Fibroblast of villous mesenchyme (primary cell): Measurements from ENCODE around the gene C1QTNF12. TPM values are rescaled to one million over a fixed set of nuclear protein-coding genes. Genes with fewer than 3 reads are reported as not detected.

Source experiments
- DNase-seq: peaks from one replicate; pipeline ENCODE4 v3.0.0-alpha.2; 2010; ENCODE audit warnings: low read depth
- H3K4me3 ChIP-seq: 2 replicates; pipeline ENCODE4 v1.5.1; 2011; ENCODE audit warnings: low read depth, mild to moderate bottlenecking, low read length
- CTCF ChIP-seq: IDR thresholded peaks from 2 replicates; pipeline ENCODE4 v1.5.1; 2012; ENCODE audit warnings: low read depth, mild to moderate bottlenecking, low read length; ENCODE audit not compliant: insufficient read depth
- total RNA-seq: library from RNA; depleted of rRNA; stranded (reverse); fragments of >200 nt; gene quantifications from 2 replicates; pipeline ENCODE4 v1.2.3, GENCODE V29; 2012

Gene C1QTNF12
- total RNA-seq, result 0.32 and 0.43 TPM in 2 replicates

GRCh38 chr1:1246577-1247340, at the start of gene C1QTNF12:
Gene C1QTNF12, minus strand, starts transcription at chr1:1246722. Its CDS starts 32 bp downstream, at chr1:1246690.
- DNase-seq, result no peak
- H3K4me3 ChIP-seq, result no peak within 1 kb of the TSS
- no peak for TF ChIP-seq CTCF

GRCh38 chr1:1295154-1295923, 48.8 kb upstream of the C1QTNF12 start:
- TF ChIP-seq CTCF, result no peak
- DNase-seq, result no peak
- H3K4me3 ChIP-seq, result no peak overlapping the region

- H3K4me3 ChIP-seq, result no peak overlapping the region
- no peak for TF ChIP-seq CTCF
- DNase-seq, result no peak
Measured at GRCh38 chr1:1294250-1294890, 47.8 kb upstream of the C1QTNF12 start.

- no peak for DNase-seq
- no peak overlapping the region for H3K4me3 ChIP-seq
- TF ChIP-seq CTCF, result no peak
Measured at GRCh38 chr1:1293263-1294249, 47.0 kb upstream of the C1QTNF12 start.

GRCh38 chr1:1292851-1293250, 46.3 kb upstream of the C1QTNF12 start:
- no peak for DNase-seq
- no peak for TF ChIP-seq CTCF
- no peak overlapping the region for H3K4me3 ChIP-seq

- TF ChIP-seq CTCF, result no peak
- no peak for DNase-seq
- no peak overlapping the region for H3K4me3 ChIP-seq
Measured at GRCh38 chr1:1292442-1292779, 45.9 kb upstream of the C1QTNF12 start.
